A549 (cell line): ENCODE measurements around the gene AQP2. TPM values are rescaled to one million over a fixed set of nuclear protein-coding genes. Genes with fewer than 3 reads are reported as not detected.

Source experiments
- ATAC-seq, 2 experiments: fragments of 200-7000 bp in 1 of 2; fragments of >200 bp in 1 of 2; cut with Nextera tagmentation in 1 of 2; cut with Tn5 transposase in 1 of 2; 3 replicates each; pipeline versions ENCODE4 v1.8.0 to v1.9.1; 2018 to 2020; ENCODE audit warnings: mild to moderate bottlenecking in 1 of 2, moderate library complexity in 1 of 2
- CTCF ChIA-PET: fragments of 300-600 bp; sonication (Branson Sonifier 250); formaldehyde crosslinking; extraction: SDS; loops from one replicate; lab custom pipeline; 2021; ENCODE audit warnings: antibody characterized with exemption, inconsistent platforms; lab: Yijun Ruan, JAX
- POLR2A ChIA-PET: fragments of 350-600 bp; formaldehyde crosslinking; extraction: SDS; loops from one replicate; lab custom pipeline; 2021; ENCODE audit warnings: antibody characterized with exemption, inconsistent platforms; lab: Yijun Ruan, JAX
- DNase-seq, 2 experiments: peaks; one replicate each; pipeline versions ENCODE4 v3.0.0 to v3.0.0-alpha.2; 2011 to 2016; ENCODE audit warnings: low read depth in 1 of 2, low spot score in 1 of 2
- FAIRE-seq: peaks from 2 replicates; lab custom pipeline; 2011; peaks lifted over from hg19 to GRCh38; lab: Jason Lieb, UNC
- H3K27ac ChIP-seq, 2 experiments: fragments of >200 bp; sonication (Bioruptor Twin); formaldehyde crosslinking; 3 replicates each; pipeline ENCODE4 v1.5.1; 2016 to 2017
- H3K4me1 ChIP-seq: fragments of >200 bp; sonication (Bioruptor Twin); formaldehyde crosslinking; 3 replicates; pipeline ENCODE4 v1.6.1; 2016
- H3K4me2 ChIP-seq: fragments of >200 bp; sonication (Bioruptor Twin); formaldehyde crosslinking; 3 replicates; pipeline ENCODE4 v1.6.1; 2016
- H3K4me3 ChIP-seq: fragments of >200 bp; sonication (Bioruptor Twin); formaldehyde crosslinking; 3 replicates; pipeline ENCODE4 v1.5.1; 2016
- H3K9me3 ChIP-seq: fragments of >200 bp; sonication (Bioruptor Twin); formaldehyde crosslinking; 3 replicates; pipeline ENCODE4 v1.6.1; 2016
- CBX2 ChIP-seq: fragments of 200-600 bp; sonication (generic); IDR thresholded peaks from 2 replicates; pipeline ENCODE4 v1.6.1; 2016; ENCODE audit warnings: low read depth, mild to moderate bottlenecking, borderline replicate concordance
- CBX8 ChIP-seq: fragments of 200-600 bp; sonication (generic); IDR thresholded peaks from 2 replicates; pipeline ENCODE4 v1.6.1; 2016
- E2F6 ChIP-seq: IDR thresholded peaks from 2 replicates; pipeline ENCODE4 v1.6.1; 2012; ENCODE audit warnings: low read depth, borderline replicate concordance
- EHF ChIP-seq: fragments of 250-450 bp; sonication (Bioruptor Pico); IDR thresholded peaks from 2 replicates; pipeline ENCODE4 v1.5.0; 2020; ENCODE audit warnings: mild to moderate bottlenecking
- ELK1 ChIP-seq: fragments of 150-350 bp; IDR thresholded peaks from 2 replicates; pipeline ENCODE4 v1.6.1; 2014; ENCODE audit warnings: low read depth, mild to moderate bottlenecking, low read length
- EP300 ChIP-seq, 2 experiments: fragments of >200 bp; sonication (Bioruptor Twin); formaldehyde crosslinking; IDR thresholded peaks; 2 replicates in 1 of 2; 3 replicates in 1 of 2; pipeline ENCODE4 v1.6.1; 2016 to 2017
- ESRRA ChIP-seq: fragments of 150-350 bp; IDR thresholded peaks from 2 replicates; pipeline ENCODE4 v1.6.1; 2014; ENCODE audit warnings: mild to moderate bottlenecking, low read length, borderline replicate concordance
- FOSB ChIP-seq: fragments of 250-450 bp; sonication (Bioruptor Pico); IDR thresholded peaks from 2 replicates; pipeline ENCODE4 v1.5.0; 2020; ENCODE audit warnings: mild to moderate bottlenecking, moderate library complexity
- FOSL2 ChIP-seq, 2 experiments: fragments of 450-650 bp in 1 of 2; fragments of >200 bp in 1 of 2; sonication (Bioruptor Twin) in 1 of 2; formaldehyde crosslinking; IDR thresholded peaks; 2 replicates each; pipeline versions ENCODE4 v1.5.0 to v1.6.1; 2016 to 2020; ENCODE audit warnings: mild to moderate bottlenecking in 1 of 2, moderate library complexity in 1 of 2
- GATA3 ChIP-seq: IDR thresholded peaks from 2 replicates; pipeline ENCODE4 v1.6.1; 2012; ENCODE audit warnings: borderline replicate concordance
- HOXA7 ChIP-seq: fragments of 250-450 bp; sonication (Bioruptor Pico); IDR thresholded peaks from 2 replicates; pipeline ENCODE4 v1.5.0; 2020; ENCODE audit warnings: mild to moderate bottlenecking, moderate library complexity
- HOXB13 ChIP-seq: fragments of 250-450 bp; sonication (Bioruptor Pico); IDR thresholded peaks from 2 replicates; pipeline ENCODE4 v1.5.0; 2020; ENCODE audit warnings: low read depth, mild to moderate bottlenecking, moderate library complexity
- HOXB5 ChIP-seq: fragments of 250-450 bp; sonication (Bioruptor Pico); IDR thresholded peaks from 2 replicates; pipeline ENCODE4 v1.5.0; 2020; ENCODE audit warnings: mild to moderate bottlenecking, moderate library complexity
- JUNB ChIP-seq: fragments of >200 bp; sonication (Bioruptor Twin); formaldehyde crosslinking; IDR thresholded peaks from 2 replicates; pipeline ENCODE4 v1.6.1; 2016
- NPAS2 ChIP-seq: fragments of 250-450 bp; sonication (Bioruptor Pico); IDR thresholded peaks from 2 replicates; pipeline ENCODE4 v1.8.0; 2022; ENCODE audit warnings: mild to moderate bottlenecking, moderate library complexity, borderline replicate concordance
- POLR2A ChIP-seq: IDR thresholded peaks from 2 replicates; pipeline ENCODE4 v1.6.1; 2012; ENCODE audit warnings: mild to moderate bottlenecking, low read length
- POLR2AphosphoS2 ChIP-seq: conservative IDR thresholded peaks from 2 replicates; pipeline ENCODE4 v1.6.1; 2012; ENCODE audit warnings: low read length, improper control_type of control experiment, inconsistent platforms
- RFX5 ChIP-seq: fragments of 450-650 bp; IDR thresholded peaks from 2 replicates; pipeline ENCODE4 v1.7.1; 2014; ENCODE audit warnings: antibody characterized with exemption, mild to moderate bottlenecking, moderate library complexity
- SREBF2 ChIP-seq: fragments of 450-650 bp; IDR thresholded peaks from 2 replicates; pipeline ENCODE4 v1.6.1; 2014; ENCODE audit warnings: mild to moderate bottlenecking, moderate library complexity
- TP53 ChIP-seq: fragments of 250-450 bp; sonication (Bioruptor Pico); IDR thresholded peaks from 2 replicates; pipeline ENCODE4 v1.5.0; 2021; ENCODE audit warnings: mild to moderate bottlenecking, moderate library complexity
- ZC3H11A ChIP-seq: fragments of 450-650 bp; IDR thresholded peaks from 2 replicates; pipeline ENCODE4 v1.6.1; 2014; ENCODE audit warnings: antibody characterized with exemption, mild to moderate bottlenecking
- ZNF302 ChIP-seq: fragments of 250-450 bp; sonication (Bioruptor Pico); IDR thresholded peaks from 2 replicates; pipeline ENCODE4 v1.9.0; 2021; ENCODE audit warnings: inconsistent platforms, mild to moderate bottlenecking, moderate library complexity
- WGBS: methylation state at CpG from one replicate; pipeline ENCODE4 v1.1.6; 2017; ENCODE audit errors: missing lambda C conversion rate; 5-methylcytosine and 5-hydroxymethylcytosine counted together
- polyA plus RNA-seq, 4 experiments: library from polyadenylated mRNA; depleted of rRNA in 3 of 4; stranded (reverse); fragments of >200 nt; fragmentation: RNase III in 1 of 4; extraction: RNeasy Plus Mini Kit Qiagen cat#74134 plus additional on column Dnase treatment in 1 of 4; gene quantifications; 2 replicates in 3 of 4; 3 replicates in 1 of 4; pipeline ENCODE4 v1.2.3, GENCODE V29; 2011 to 2017
- TF ChIP-seq, protein P1 (sequence below): fragments of 250-450 bp; sonication (Bioruptor Pico); IDR thresholded peaks from 2 replicates; pipeline ENCODE4 v1.5.0; 2020; ENCODE audit warnings: low read depth, mild to moderate bottlenecking, moderate library complexity

Gene AQP2
- polyA plus RNA-seq, 2 of the 4 experiments (the other 2 are of a cell fraction) = not detected

- TF ChIP-seq ELK1 (no peak), CBX8 (no peak), ESRRA (no peak), EP300 (IDR thresholded peaks at IDR 0.05) (no peak), JUNB (no peak), POLR2A (no peak)
- TF ChIP-seq, protein P1, sequence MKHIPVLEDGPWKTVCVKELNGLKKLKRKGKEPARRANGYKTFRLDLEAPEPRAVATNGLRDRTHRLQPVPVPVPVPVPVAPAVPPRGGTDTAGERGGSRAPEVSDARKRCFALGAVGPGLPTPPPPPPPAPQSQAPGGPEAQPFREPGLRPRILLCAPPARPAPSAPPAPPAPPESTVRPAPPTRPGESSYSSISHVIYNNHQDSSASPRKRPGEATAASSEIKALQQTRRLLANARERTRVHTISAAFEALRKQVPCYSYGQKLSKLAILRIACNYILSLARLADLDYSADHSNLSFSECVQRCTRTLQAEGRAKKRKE (CRISPR knock-in tag) = no peak
Measured at GRCh38 chr12:49929581-49929980, 21.0 kb upstream of the AQP2 start (continued).

DNA sequence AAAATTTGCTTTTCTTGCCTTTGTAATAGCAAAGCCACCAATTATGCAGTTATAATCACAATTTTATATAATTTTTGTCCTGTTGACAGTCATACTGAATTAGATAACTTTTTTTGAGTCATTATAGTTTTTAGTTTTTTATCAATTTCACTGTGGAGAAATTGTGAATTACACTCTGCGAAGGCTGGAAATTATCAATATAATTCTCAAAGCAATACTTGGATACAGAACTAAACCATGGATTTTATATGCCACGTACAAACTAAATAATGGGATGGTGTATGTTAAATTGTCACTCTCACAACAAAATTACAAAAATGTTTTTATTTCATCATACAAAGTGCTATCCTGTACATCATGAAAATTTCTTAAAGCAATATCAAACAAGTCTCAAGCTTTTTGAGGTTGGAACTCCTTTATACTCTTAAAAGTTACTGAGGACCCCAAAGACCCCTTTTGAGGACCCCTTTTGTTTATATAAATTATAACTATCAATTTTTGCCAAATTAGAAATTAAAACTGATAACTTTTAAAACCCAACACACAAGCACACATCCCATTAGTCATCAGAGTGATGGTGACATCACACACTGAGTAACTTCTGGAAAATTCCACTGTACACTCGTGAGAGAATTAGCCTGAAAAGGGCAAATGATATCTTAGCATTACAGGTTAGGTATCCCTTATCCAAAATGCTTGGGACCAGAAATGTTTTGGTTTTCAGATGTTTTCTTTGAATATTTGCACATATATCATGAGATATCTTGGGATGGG is 19.8 kb upstream of the AQP2 start:
- H3K4me2 ChIP-seq = 0 out of 3 replicates have a peak overlapping the region, but pooled peaks have one; percentile 8
- FAIRE-seq = no peak
- ATAC-seq = peak; percentile 40 to 54; a peak in 1 of 6 replicates
- TF ChIP-seq FOSL2 (IDR thresholded peaks at IDR 0.05) = no peak
- TF ChIP-seq FOSL2 (CRISPR knock-in tag; IDR thresholded peaks at IDR 0.05) = peak; percentile 46; the same call in 1 of the 2 replicates
- no peak for TF ChIP-seq CBX2
- TF ChIP-seq, all 56 proteins: peak for 1
- no peak for DNase-seq
- Histone ChIP-seq H3K4me3 (no peak overlapping the region), H3K9me3 (no peaks in the 10 kb centered on the region), H3K4me1 (peaks cover 7% of the 10 kb centered on the region; the same call in 2 of the 3 replicates), H3K27ac (no peak overlapping the region)
- CTCF ChIA-PET = interaction anchor here (1.0 to 5.9 kb wide), 8 partner anchors 12 to 588 kb away, joined by 3 to 45 read pairs (median 4); no protein-coding TSS in a partner anchor
- POLR2A ChIA-PET = no interaction called here
- 50% methylated on average over 3 of the region's 3 CpGs for WGBS

GRCh38 chr12:49932023-49932422 is 18.5 kb upstream of the AQP2 start:
- CTCF ChIA-PET = interaction anchor here (0.9 to 5.9 kb wide), 10 partner anchors 10 to 589 kb away, joined by 3 to 45 read pairs (median 4); no protein-coding TSS in a partner anchor
- H3K4me3 ChIP-seq = no peak overlapping the region
- no peaks in the 10 kb centered on the region for H3K9me3 ChIP-seq
- WGBS = 62% methylated on average over 7 of the region's 7 CpGs
- TF ChIP-seq SREBF2 (no peak), HOXB13 (no peak), ESRRA (no peak), HOXB5 (CRISPR knock-in tag) (no peak), E2F6 (no peak), HOXA7 (CRISPR knock-in tag) (no peak), GATA3 (no peak), POLR2AphosphoS2 (no peak), TP53 (CRISPR knock-in tag) (no peak), ZNF302 (CRISPR knock-in tag) (no peak), RFX5 (no peak), ZC3H11A (no peak), NPAS2 (CRISPR knock-in tag) (no peak), CBX8 (no peak), EHF (no peak), FOSB (no peak)
- TF ChIP-seq, protein P1 (CRISPR knock-in tag) = no peak
- H3K4me2 ChIP-seq = no peak overlapping the region
- FAIRE-seq (no peak), ATAC-seq (peak in 1 of 2 experiments; percentile 24; a peak in 1 of 6 replicates), DNase-seq (no peak)
- POLR2A ChIA-PET = no interaction called here
- no peak overlapping the region for H3K27ac ChIP-seq
- peaks cover 7% of the 10 kb centered on the region; the same call in 2 of the 3 replicates for H3K4me1 ChIP-seq
